8988T (cell line): Measurements from ENCODE around the gene ATP1B1.
"Not testable (repeated sequence)": the region's sequence is repeated elsewhere in the genome, so short reads cannot be mapped to it uniquely, and the experiment has no call there.

Experiments
- DNase-seq: peaks from one replicate; pipeline ENCODE4 v3.0.0; 2011

Gene ATP1B1

DNA sequence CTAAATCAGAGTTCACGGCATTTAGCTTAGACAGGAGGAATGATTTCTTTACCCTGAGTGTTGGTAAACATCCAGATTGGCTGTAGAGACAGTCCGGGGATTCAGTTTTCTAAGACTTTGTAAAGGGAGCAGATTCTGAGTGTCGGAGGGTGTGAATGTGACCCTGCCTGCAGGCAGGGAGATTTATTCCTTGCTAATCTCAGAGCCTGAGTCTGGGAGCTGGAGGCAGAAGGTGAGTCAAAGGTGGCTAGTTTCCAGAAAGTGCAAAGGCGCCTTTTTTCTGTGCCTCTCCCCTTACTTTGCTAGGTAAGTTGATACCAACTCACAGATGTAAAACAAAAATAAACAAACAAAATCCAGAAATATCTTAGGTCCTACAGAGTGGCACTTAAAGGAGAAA is 11.7 kb downstream of the ATP1B1 start:
- DNase-seq: no peak

GRCh38 chr1:169119405-169119804 is 12.9 kb downstream of the ATP1B1 start:
- DNase-seq: no peak

- DNase-seq: no peak
Observed at GRCh38 chr1:169120066-169120465, 13.6 kb downstream of the ATP1B1 start.

GRCh38 chr1:169121146-169121923 is 14.8 kb downstream of the ATP1B1 start:
- DNase-seq: no peak

GRCh38 chr1:169122976-169123375 is 16.5 kb downstream of the ATP1B1 start:
- no peak for DNase-seq

- DNase-seq: no peak
Observed at GRCh38 chr1:169124459-169124858, 18.0 kb downstream of the ATP1B1 start.

- not testable (repeated sequence) for DNase-seq
Observed at GRCh38 chr1:169125597-169125996, 19.1 kb downstream of the ATP1B1 start.

GRCh38 chr1:169126335-169126734 is 19.8 kb downstream of the ATP1B1 start:
- no peak for DNase-seq

GRCh38 chr1:169127305-169127704 is 20.8 kb downstream of the ATP1B1 start:
- no peak for DNase-seq

- no peak for DNase-seq
Observed at GRCh38 chr1:169128562-169128961, 22.1 kb downstream of the ATP1B1 start.

DNA sequence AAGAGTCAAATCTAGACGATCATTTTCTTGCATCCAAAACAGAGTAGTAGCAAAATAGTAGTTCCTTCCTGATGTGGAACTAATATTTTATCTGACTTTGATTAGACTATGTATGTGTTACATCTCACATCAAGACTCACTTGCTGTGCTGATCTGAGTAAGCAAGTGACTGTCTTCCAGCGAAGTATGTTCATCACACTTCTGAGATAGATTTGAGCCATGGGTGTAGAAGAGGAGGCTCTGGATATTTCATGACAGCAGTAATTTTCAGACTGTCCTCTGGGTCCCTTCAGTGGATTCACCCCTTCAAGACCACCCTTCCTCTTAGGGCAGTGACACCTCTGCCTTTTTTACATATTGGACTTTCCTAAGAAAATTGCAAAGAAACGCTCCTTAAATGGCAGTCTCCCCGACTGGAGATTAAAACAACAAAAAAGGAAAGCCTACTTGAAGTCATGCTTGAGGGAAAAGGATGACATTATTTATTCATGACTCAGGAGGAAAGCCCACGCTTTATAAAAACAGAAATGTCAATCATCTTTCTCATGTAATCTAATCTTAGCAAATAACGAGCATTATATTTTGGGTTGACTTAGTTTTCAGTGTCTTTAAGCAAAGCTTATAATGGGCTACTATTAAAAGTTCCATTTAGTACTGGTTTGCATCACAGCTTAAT is 22.8 kb downstream of the ATP1B1 start:
- no peak for DNase-seq

DNA sequence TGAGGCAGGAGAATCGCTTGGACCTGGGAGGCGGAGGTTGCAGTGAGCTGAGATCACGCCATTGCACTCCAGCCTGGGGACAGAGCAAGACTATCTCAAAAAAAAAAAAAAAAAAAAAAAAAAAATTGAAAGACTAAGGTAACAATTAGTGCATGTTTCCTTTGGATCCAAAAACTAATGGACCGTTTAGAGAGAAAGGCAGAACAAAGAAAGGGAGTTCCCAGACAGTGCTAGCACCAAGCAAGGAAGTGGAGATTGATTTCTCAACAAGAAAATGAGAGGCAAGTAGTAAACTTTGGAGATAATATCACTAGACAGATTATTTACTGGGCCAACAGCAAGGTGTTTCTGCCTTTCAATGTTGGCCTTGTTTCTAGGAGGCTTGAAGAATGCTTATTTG is 24.2 kb downstream of the ATP1B1 start:
- DNase-seq: no peak

GRCh38 chr1:169132512-169133227 is 26.2 kb downstream of the ATP1B1 start:
- no peak for DNase-seq

- no peak for DNase-seq
Observed at GRCh38 chr1:169133228-169133576, 26.7 kb downstream of the ATP1B1 start.

- no peak for DNase-seq
Observed at GRCh38 chr1:169133801-169134502, 27.5 kb downstream of the ATP1B1 start.

- DNase-seq: no peak
Observed at GRCh38 chr1:169137357-169137756, 30.9 kb downstream of the ATP1B1 start.

GRCh38 chr1:169138866-169139670 is 32.6 kb downstream of the ATP1B1 start:
- no peak for DNase-seq

DNA sequence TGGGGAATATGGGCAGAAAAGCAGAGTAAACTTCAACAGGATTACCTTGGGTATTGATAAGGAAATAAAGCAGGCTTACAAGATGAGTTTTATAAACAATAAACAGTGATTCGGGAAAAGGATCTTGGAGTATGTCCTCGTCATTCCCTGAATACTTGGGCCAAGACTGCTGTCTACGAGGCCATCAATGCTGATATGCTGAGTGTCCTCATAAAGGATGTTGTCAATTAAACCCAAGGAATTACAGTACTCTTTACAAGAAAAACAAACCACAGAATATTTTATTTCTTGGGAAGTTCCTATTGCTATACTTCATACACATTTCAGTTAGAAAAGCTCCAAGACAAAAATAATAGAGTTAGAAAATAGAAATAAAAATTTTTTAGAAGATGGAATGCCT is 34.9 kb downstream of the ATP1B1 start:
- no peak for DNase-seq

GRCh38 chr1:169142129-169142528 is 35.6 kb downstream of the ATP1B1 start:
- DNase-seq: no peak

GRCh38 chr1:169143346-169143745 is 36.9 kb downstream of the ATP1B1 start:
- no peak for DNase-seq

GRCh38 chr1:169143984-169144383 is 37.5 kb downstream of the ATP1B1 start:
- DNase-seq: no peak

- no peak for DNase-seq
Observed at GRCh38 chr1:169144941-169145626, 38.6 kb downstream of the ATP1B1 start.
